Effector memory CD4-positive, alpha-beta T cell (primary cell): ENCODE data around the gene DDTL.
"Not testable (repeated sequence)": the region's sequence is repeated elsewhere in the genome, so short reads cannot be mapped to it uniquely, and the experiment has no call there.

Experiments used
- DNase-seq, 3 donors: peaks; one replicate each; pipeline ENCODE4 v3.0.0-alpha.2; 2020
- H3K27ac ChIP-seq: 2 replicates; pipeline ENCODE4 v1.7.0; 2013; ENCODE audit warnings: mild to moderate bottlenecking, low read length, moderate library complexity; ENCODE audit not compliant: insufficient read depth, poor library complexity, severe bottlenecking
- H3K27me3 ChIP-seq: replicated peaks from 2 replicates; pipeline ENCODE4 v1.7.0; 2013; ENCODE audit warnings: mild to moderate bottlenecking, low read length; ENCODE audit not compliant: insufficient read depth, control insufficient read depth, poor library complexity, severe bottlenecking
- H3K36me3 ChIP-seq: 2 replicates; pipeline ENCODE4 v1.7.0; 2013; ENCODE audit warnings: mild to moderate bottlenecking, low read length, moderate library complexity; ENCODE audit not compliant: control insufficient read depth, insufficient read depth
- H3K4me1 ChIP-seq: 2 replicates; pipeline ENCODE4 v1.7.0; 2013; ENCODE audit warnings: low read length, mild to moderate bottlenecking; ENCODE audit not compliant: control insufficient read depth, insufficient read depth, poor library complexity, severe bottlenecking
- H3K4me3 ChIP-seq: 2 replicates; pipeline ENCODE4 v1.7.0; 2013; ENCODE audit warnings: low read length, low read depth, mild to moderate bottlenecking; ENCODE audit not compliant: insufficient read depth, poor library complexity, severe bottlenecking
- H3K9me3 ChIP-seq: 2 replicates; pipeline ENCODE4 v1.7.0; 2013; ENCODE audit warnings: mild to moderate bottlenecking, low read length, moderate library complexity; ENCODE audit not compliant: control insufficient read depth

DDTL gene

DNA sequence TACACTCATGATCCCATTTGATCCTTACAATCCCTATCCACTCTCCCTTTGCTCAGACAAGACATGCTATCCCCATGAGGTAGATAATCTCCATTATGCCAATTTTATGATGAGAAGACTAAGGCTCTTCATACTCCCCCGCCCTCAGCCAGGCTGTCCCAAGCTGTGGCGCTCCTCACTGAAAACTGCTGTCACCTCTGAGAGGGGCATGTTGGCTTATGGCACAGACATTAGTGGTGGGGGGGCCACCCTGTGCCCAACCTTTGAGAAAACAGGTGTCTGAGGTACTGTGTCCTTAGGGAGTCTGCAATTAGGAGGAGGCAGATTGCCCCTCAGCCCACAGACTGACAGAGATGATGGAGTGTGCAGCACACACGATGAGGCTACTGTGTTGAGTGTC lies 2.4 kb downstream of the DDTL start:
- peaks cover 28% of the 10 kb centered on the region for H3K36me3 ChIP-seq
- no peak for DNase-seq

DNA sequence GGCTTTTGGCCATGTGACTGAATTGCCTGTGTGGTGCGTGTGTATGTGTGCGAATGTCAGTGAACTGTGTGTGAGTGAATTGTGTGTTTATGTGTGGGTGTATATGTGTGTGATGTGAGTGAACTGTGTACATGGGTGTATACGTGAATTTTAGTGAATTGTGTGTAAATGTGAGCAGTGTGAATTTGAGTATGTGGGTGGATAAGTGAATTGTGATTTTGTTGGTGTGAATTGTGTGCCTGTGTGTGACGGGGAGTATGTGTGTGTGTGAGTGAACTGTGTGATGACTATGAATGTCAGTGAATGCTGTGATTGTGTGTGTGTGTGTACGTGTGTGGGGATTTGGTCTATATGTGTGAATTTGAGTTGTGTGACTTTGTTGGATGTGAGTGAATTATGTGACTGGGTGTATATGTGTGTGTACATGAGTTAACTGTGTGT lies 3.5 kb downstream of the DDTL start:
- H3K9me3 ChIP-seq, result no peaks in the 10 kb centered on the region
- peaks cover 28% of the 10 kb centered on the region for H3K36me3 ChIP-seq
- no peaks in the 10 kb centered on the region for H3K4me1 ChIP-seq
- no peak overlapping the region for H3K4me3 ChIP-seq
- no peak for DNase-seq
- no peaks in the 10 kb centered on the region for H3K27me3 ChIP-seq
- H3K27ac ChIP-seq, result no peak overlapping the region

More for the DNA sequence above, 2.4 kb downstream of the DDTL start:
- no peaks in the 10 kb centered on the region for H3K9me3 ChIP-seq
- no peaks in the 10 kb centered on the region for H3K27me3 ChIP-seq
- H3K4me3 ChIP-seq, result no peak overlapping the region
- no peaks in the 10 kb centered on the region for H3K4me1 ChIP-seq
- no peak overlapping the region for H3K27ac ChIP-seq

DNA sequence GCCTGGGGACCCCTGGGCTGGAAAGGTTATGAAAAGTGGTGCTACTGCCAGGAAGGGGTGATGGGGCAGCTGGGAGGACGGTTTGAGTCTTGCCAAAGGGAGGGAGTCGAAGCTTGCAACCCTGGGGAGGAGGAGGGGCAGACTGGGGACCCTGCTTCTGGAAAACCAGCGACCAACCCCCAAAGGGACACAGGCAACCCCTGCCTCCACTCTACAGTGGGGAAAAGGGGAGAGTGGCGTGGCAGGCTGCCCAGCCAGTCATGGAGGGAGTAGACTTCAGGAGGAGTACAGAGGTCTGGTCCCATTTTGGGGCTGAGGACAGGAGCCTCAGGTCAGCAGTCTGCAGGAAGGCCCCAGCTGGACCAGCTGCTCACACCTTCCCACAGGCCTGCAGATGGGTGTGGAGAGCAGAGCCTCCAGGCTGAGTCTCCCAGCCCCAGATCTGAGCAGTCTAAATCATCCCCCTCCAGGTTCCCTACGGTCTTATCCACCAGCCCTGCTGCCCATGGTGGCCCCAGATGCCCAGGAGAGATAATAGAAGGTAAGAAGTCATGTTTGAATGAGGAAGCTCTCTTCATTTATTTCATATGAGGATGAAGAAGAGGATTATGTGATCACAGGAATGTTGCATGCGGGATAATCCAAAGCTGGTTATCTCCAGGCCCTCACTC lies 4.3 kb downstream of the DDTL start:
- no peak for DNase-seq
- no peaks in the 10 kb centered on the region for H3K9me3 ChIP-seq
- no peak overlapping the region for H3K4me3 ChIP-seq
- H3K4me1 ChIP-seq, result no peaks in the 10 kb centered on the region
- peaks cover 28% of the 10 kb centered on the region for H3K36me3 ChIP-seq
- no peak overlapping the region for H3K27ac ChIP-seq
- H3K27me3 ChIP-seq, result no peaks in the 10 kb centered on the region

DNA sequence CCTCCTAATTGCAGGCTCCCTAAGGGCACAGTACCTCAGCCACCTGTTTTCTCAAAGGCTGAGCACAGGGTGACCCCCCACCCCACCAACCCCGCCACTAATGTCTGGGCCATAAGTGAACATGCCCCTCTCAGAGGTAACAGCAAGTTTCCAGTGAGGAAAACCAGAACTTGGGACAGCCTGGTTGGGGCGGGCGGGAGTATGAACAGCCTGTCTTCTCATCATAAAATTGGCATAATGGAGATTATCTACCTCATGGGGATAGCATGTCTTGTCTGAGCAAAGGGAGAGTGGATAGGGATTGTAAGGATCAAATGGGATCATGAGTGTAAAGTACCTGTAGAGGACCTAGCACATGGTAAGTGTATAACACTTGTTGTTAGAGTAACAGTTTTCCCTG lies 5.2 kb downstream of the DDTL start:
- not testable (repeated sequence) for DNase-seq, H3K27me3 ChIP-seq, H3K4me1 ChIP-seq, H3K4me3 ChIP-seq, H3K9me3 ChIP-seq, H3K27ac ChIP-seq
- H3K36me3 ChIP-seq, result peaks cover 28% of the 10 kb centered on the region

DNA sequence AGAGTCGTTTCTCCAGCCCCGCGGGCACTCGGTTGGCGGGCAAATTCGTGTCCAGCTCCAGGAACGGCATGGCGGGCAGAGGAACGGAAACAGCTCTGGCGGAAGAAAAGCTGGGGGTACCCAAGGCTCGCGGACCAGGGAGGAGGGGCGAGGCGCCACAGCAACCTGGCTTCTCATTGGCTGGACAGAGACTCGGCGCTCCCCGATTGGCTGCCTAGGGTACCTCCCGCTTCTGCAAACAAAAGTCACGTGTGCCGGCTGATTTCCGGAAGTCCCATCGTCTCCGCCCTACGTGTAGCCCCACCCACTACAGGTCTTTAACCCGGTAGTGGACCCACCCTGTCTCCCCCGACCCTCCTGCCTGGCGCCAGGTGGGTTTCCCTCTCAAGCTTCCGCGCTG lies 7.7 kb downstream of the DDTL start, which contains the start of gene DDT:
Gene DDT, minus strand, starts transcription at position 97 of the 400 bp plus-strand sequence. Its CDS starts 27 bp downstream, at position 70.
- not testable (repeated sequence) for H3K4me1 ChIP-seq, H3K4me3 ChIP-seq, H3K27me3 ChIP-seq, H3K9me3 ChIP-seq, DNase-seq, H3K27ac ChIP-seq
- H3K36me3 ChIP-seq, result peaks cover 25% of the 10 kb centered on the region

DNA sequence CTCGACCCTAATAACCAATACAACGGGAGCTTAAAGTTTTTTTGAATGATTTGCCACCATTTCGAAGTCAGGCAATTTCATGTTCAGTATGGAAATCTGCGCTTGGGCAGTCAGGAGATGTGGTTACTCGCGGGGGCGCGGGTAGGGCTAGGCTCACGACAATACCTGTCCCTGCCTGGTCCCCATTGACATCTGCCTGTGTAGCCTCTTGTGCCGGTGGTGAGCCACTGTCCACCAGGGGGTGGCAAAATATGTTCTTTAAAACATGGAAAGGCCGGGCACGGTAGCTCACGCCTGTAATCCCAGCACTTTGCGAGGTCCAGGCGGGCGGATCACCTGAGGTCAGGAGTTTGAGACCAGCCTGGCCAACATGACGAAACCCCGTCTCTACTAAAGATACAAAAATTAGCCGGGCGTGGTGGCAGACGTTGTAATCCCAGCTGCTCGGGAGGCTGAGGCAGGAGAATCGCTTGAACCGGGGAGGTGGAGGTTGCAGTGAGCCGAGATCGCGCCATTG lies 8.2 kb downstream of the DDTL start:
- H3K27me3 ChIP-seq, result not testable (repeated sequence)
- H3K36me3 ChIP-seq, result peaks cover 20% of the 10 kb centered on the region

DNA sequence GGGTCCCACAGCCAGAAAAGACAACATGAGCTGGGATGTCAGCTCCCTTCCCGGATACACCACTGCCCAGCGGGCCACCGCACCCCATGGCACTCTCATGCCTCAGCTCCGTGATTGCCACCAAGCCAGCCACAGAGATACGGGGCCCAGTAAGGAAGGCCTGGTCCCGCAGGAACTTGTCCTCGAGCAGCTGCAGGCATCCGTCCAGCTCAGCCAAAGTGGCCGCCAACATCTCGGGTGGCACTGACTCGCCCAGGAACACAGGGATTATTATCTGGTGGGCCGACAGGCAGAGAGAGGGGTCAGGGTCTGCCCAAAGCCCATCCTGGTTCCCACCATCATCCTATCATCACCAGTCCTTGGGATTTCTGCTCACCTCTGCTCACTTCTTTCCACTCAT lies 10.6 kb downstream of the DDTL start:
- not testable (repeated sequence) for H3K4me1 ChIP-seq, H3K4me3 ChIP-seq, H3K27ac ChIP-seq, H3K36me3 ChIP-seq, H3K27me3 ChIP-seq, H3K9me3 ChIP-seq, DNase-seq

More for the DNA sequence above, 8.2 kb downstream of the DDTL start:
- H3K4me1 ChIP-seq, H3K9me3 ChIP-seq, DNase-seq, H3K27ac ChIP-seq, H3K4me3 ChIP-seq: not testable (repeated sequence)

DNA sequence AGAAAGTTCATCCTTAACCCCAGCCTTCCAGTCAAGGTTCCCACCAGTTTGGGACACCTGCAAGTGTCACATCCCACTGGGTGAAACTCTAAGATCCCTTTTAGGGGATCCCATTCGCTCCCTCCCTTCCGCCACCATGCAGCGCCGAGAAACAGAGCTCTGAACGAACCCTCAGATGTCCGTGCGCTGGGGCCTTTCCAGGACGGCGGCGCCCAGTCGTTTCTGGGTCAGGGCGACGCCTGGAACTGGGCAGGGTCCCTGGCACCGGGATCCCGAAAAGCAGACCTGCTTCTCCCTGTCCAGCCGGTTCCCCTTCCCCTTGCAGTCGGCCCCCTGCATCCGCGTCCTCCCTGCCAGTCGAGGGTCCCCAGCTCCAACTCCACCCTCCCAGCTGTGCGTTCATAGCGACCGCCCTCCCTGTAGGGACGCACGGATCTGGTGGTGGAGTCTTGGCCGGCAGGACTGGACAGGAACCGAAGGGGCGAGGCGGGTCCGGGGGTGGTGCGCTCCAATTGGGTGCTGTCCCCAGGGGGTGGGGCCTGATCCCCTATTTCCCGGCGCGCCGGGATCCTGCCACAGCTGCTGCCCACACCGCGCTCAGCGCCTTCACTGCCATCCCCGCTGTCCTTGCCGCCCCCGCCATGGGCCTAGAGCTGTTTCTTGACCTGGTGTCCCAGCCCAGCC lies 13.0 kb downstream of the DDTL start, which contains the start of gene GSTT2:
Gene GSTT2, plus strand, starts transcription at position 578 of the 684 bp plus-strand sequence.
- not testable (repeated sequence) for DNase-seq, H3K9me3 ChIP-seq, H3K36me3 ChIP-seq, H3K27me3 ChIP-seq, H3K4me3 ChIP-seq, H3K27ac ChIP-seq, H3K4me1 ChIP-seq

DNA sequence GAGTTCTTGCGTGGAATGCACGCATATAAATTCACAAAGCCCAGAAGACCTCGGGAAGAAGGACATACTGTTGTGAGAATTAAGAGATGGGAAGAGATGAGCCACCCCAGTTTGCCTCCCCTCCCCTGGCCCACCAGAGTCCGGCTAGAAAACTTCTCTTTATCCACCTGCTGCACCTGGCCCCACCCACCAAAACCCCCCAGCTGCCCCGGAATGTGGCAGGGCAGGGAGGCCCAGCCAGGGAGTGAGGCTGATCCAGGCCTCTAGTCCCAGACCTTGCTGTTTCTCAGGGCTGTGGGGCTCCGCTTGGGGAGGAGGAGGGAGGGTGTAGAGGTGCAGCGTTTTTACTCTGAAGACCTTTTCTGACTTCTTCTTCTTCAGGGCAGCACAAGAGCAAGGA lies 13.9 kb downstream of the DDTL start:
- H3K9me3 ChIP-seq, H3K4me3 ChIP-seq, H3K27me3 ChIP-seq, H3K36me3 ChIP-seq, H3K27ac ChIP-seq, H3K4me1 ChIP-seq, DNase-seq: not testable (repeated sequence)

DNA sequence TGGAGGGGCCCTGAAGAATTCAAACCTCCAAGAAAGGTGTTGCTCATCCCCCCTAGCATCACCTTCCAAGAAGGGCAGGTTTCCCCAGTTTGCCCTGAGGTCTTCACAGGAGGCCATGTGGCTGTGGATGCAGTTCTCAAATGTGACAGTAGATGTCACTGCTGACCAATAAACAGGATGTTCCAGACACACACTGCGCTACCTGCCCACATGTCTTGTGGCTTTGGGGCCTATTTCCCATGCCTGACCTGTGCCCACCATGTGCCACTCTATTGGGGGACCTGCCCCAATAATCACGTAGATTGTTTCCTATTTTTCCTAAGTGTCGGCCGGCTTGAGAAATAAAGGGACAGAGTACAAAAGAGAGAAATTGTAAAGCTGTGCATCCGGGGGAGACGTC lies 17.7 kb downstream of the DDTL start:
- Histone ChIP-seq H3K4me1 (no peaks in the 10 kb centered on the region), H3K4me3 (no peak overlapping the region), H3K27me3 (no peaks in the 10 kb centered on the region), H3K27ac (no peak overlapping the region), H3K9me3 (no peaks in the 10 kb centered on the region), H3K36me3 (no peaks in the 10 kb centered on the region)
- DNase-seq, result peak in 1 of 3 donors; percentile 54
